ENCODE results near the gene RPL26.

- TF ChIP-seq CTCF (IDR thresholded peaks at IDR 0.05; ENCODE audit: extremely low read depth in 1 of 2, insufficient read depth in 1 of 2, low read depth in 1 of 2, low read length in 2 of 2), result no peak
- TF ChIP-seq POLR2AphosphoS5 (IDR thresholded peaks at IDR 0.05; ENCODE audit: insufficient read depth, low read depth, low read length), result no peak
- TF ChIP-seq POLR2A (IDR thresholded peaks at IDR 0.05; ENCODE audit: low read depth, low read length), result no peak
- TF ChIP-seq EZH2 (IDR thresholded peaks at IDR 0.05; ENCODE audit: borderline replicate concordance, low read depth, low read length, severe bottlenecking), result no peak
Observed at GRCh38 chr17:8419305-8419704, 36.3 kb upstream of the RPL26 start.

All from endothelial cell of umbilical vein (primary cell).